Hematopoietic multipotent progenitor cell treated with erythropoietin and hydrocortisone succinate and interleukin-3 and kit ligand, for 8 days (in vitro differentiated cells): ENCODE measurements around the gene CIAO2B.
"Not testable (repeated sequence)": the region's sequence is repeated elsewhere in the genome, so short reads cannot be mapped to it uniquely, and the experiment has no call there.

Experiments
- DNase-seq: peaks from one replicate; pipeline ENCODE4 v3.0.0-alpha.2; 2015

CIAO2B gene

GRCh38 chr16:66934138-66934838 is at the start of gene CIAO2B:
Gene CIAO2B (minus strand): TSS chr16:66934402. CDS start chr16:66934364, 38 bp downstream.
- peak; percentile 85 for DNase-seq

GRCh38 chr16:66983033-66983432 is 48.8 kb upstream of the CIAO2B start:
- no peak for DNase-seq

- DNase-seq: no peak
These were observed 45.0 kb upstream of the CIAO2B start for GRCh38 chr16:66979011-66979717.

GRCh38 chr16:66977341-66978113 is 43.3 kb upstream of the CIAO2B start:
- peak; percentile 80 for DNase-seq

DNA sequence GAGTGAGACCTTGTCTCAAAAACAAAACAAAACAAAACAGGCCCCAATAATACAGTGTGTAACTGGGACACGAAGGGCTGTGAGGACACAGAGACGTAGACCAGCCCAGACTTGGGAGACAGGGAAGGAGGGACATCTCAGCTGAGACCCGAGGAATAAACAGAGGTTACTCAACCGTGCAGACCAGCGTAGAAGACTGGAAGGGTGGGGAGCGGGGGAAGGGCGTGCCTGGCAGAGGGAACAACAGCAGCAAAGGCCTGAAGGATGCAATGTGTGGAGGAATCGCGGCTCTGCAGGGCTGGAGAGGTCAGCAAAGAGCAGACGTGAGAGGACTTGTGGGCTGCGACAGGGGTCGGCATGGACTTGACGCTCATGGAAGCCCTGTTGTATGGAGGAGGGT is 42.5 kb upstream of the CIAO2B start:
- no peak for DNase-seq

DNA sequence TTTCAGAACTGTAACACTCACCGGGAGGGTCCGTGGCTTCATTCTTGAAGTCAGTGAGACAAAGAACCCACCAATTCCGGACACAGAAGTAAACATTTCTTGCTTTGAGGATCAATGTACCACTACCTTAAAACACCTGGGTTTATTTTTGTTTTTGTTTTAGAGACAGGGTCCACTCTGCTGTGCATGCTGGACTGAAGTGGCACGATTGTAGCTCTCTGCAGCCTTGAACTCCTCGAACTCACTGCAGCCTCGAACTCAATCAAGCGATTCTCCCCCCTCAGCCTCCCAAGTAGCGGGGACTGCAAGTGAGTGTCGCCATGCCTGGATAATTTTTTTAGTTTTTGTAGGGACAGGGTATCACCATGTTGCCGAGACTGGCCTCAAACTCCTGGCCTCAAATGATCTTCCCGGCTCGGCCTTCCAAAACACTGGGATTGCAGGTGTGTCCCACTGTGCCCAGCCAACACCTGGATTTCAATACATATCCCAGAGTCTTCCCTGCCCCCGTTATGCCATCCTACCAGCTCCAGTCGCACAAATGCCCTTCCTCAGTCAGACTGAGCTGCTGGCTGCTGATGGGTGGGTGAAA is 41.2 kb upstream of the CIAO2B start:
- no peak for DNase-seq

DNA sequence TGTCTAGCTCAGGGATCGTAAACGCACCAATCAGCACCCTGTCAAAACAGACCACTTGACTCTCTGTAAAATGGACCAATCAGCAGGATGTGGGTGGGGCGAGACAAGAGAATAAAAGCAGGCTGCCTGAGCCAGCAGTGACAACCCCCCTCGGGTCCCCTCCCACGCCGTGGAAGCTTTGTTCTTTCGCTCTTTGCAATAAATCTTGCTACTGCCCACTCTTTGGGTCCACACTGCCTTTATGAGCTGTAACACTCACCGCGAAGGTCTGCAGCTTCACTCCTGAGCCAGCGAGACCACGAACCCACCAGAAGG is 40.7 kb upstream of the CIAO2B start:
- DNase-seq: peak; percentile 16

DNA sequence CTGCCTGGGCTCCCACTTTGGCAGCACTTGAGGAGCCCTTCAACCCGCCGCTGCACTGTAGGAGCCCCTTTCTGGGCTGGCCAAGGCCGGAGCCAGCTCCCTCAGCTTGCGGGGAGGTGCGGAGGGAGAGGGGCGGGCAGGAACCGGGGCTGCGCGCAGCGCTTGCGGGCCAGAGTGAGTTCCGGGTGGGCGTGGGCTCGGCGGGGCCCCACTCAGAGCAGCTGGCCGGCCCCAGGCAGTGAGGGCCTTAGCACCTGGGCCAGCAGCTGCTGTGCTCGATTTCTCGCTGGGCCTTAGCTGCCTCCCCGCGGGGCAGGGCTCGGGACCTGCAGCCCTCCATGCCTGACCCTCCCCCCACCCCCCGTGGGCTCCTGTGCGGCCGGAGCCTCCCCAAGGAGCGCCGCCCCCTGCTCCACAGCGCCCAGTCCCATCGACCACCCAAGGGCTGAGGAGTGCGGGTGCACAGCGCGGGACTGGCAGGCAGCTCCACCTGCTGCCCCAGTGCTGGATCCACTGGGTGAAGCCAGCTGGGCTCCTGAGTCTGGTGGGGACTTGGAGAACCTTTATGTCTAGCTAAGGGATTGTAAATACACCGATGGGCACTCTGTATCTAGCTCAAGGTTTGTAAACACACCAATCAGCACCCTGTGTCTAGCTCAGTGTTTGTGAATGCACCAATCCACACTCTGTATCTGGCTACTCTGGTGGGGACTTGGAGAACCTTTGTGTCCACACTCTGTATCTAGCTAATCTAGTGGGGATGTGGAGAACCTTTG is 40.1 kb upstream of the CIAO2B start:
- DNase-seq: not testable (repeated sequence)

DNA sequence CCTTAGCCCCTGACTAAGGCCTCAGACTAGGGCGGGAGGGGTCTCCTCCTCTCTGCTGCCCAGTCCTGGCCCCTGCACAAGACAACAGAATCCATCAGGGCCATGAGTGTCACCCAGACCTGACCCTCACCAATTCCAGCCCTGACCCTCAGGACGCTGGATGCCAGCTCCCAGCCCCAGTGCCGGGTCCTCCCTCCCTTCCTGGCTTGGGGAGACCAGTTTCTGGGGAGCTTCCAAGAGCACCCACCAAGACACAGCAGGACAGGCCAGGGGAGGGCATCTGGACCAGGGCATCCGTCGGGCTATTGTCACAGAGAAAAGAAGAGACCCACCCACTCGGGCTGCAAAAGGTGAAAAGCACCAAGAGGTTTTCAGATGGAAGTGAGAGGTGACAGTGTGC is 39.5 kb upstream of the CIAO2B start:
- DNase-seq: no peak

DNA sequence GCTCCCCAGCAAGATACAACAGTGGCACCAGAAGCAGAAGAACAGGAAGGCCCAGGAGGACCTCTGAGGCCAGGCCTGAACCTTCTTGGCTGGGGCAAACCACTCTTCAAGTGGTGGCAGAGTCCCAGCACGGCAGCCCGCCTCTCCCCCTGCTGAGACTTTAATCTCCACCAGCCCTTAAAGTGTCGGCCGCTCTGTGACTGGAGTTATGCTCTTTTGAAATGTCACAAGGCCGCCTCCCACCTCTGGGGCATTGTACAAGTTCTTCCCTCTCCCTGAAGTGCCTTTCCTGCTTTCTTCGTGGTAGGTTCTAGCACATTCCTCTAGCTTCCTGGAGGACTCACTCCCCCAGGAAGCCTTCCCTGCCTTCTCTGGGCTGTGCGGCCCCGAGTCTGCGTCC is 38.8 kb upstream of the CIAO2B start:
- DNase-seq: no peak

GRCh38 chr16:66970775-66971720 is 36.8 kb upstream of the CIAO2B start:
- no peak for DNase-seq

GRCh38 chr16:66968847-66969246 is 34.6 kb upstream of the CIAO2B start:
- DNase-seq: no peak

GRCh38 chr16:66964049-66964448 is 29.8 kb upstream of the CIAO2B start:
- no peak for DNase-seq

- DNase-seq: no peak
These were observed 27.7 kb upstream of the CIAO2B start for GRCh38 chr16:66961914-66962313.

DNA sequence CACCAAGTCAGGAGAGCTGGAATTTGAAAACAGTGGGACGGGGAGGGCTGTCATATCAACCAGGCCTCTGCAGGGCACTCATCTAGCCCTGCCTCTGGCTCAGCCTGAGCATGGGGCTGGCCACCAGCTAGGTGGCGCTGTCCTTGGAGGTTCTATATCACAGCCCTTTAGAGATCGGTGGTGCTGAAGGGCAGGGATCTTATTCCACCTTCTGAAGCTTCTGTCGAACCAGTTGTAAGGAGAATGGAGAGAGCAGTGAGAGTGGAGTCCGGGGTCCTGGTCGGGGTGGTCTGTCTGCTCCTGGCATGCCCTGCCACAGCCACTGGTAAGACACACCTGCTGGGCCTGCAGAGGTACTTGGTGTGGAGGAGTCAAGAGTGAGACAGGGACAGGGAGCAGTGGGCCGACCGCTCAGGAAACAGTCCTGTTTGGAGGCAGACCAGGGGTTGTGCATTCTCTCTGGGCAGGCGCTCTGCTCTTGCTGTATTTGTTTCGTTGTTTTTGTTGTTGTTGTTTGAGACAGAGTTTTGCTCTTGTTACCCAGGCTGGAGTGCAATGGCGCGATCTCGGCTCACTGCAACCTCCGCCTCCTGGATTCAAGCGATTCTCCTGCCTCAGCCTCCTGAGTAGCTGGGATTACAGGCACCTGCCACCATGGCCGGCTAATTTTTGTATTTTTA is 27.0 kb upstream of the CIAO2B start, which contains the start of gene CES3:
Gene CES3, plus strand, starts transcription at position 202 of the 680 bp plus-strand sequence. Its CDS starts 42 bp downstream, at position 244.
- peak; percentile 79 for DNase-seq

GRCh38 chr16:66960270-66960669 is 26.1 kb upstream of the CIAO2B start:
- DNase-seq: no peak

GRCh38 chr16:66959704-66960161 is 25.5 kb upstream of the CIAO2B start:
- DNase-seq: no peak

GRCh38 chr16:66958857-66959703 is 24.9 kb upstream of the CIAO2B start:
- DNase-seq: no peak

- not testable (repeated sequence) for DNase-seq
These were observed 21.9 kb upstream of the CIAO2B start for GRCh38 chr16:66956154-66956457.
